Measurements from ENCODE around the gene LARGE1. TPM values are rescaled to one million over a fixed set of nuclear protein-coding genes. Genes with fewer than 3 reads are reported as not detected.
"Not testable (repeated sequence)": the region's sequence is repeated elsewhere in the genome, so short reads cannot be mapped to it uniquely, and the experiment has no call there.

Gene LARGE1
- total and polyA plus RNA-seq, 8 donors, result 4.1 to 29.3 (median 13.7) TPM

DNA sequence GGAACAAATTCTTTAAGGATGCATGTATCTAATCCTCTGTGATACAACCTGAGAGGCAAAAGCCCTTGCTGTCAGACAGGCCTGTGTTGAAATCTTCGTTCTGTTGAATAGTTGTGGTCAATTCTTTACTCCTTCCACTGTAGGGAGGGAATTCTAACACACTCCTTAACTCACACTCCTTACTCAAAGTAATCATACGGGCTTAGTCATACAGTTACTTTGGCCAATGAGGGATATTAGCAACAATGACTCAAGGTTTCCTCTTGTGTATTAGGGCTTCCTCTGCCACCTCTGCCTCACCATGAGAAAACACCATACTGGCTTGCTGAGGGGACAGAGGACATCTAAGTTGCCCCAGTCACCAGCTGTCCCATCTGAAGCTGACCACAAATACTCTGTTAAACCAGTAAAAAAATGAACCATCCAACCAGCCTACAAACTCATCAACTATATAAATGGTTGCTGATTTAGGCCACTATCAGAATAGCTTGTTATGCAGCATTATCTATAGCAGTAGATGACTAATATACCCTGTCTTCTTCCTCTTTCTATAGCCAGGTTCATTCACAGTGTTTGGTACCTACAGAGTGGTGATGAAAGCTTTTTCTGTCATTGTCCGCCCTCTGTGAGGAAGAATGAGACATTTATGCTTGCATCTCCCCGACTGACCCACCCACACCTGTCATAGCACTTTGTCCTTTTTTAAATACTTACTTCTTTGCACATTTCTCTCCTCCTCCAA lies 539.3 kb downstream of the LARGE1 start:
- Histone ChIP-seq H3K9me3 (no peaks in the 10 kb centered on the region), H3K36me3 (no peaks in the 10 kb centered on the region), H3K27me3 (no peaks in the 10 kb centered on the region), H3K4me1 (no peaks in the 10 kb centered on the region), H3K4me3 (no peak overlapping the region), H3K27ac (no peak overlapping the region)
- intact Hi-C loops (cut with DNase I), result no loop called here
- TF ChIP-seq, protein P1, sequence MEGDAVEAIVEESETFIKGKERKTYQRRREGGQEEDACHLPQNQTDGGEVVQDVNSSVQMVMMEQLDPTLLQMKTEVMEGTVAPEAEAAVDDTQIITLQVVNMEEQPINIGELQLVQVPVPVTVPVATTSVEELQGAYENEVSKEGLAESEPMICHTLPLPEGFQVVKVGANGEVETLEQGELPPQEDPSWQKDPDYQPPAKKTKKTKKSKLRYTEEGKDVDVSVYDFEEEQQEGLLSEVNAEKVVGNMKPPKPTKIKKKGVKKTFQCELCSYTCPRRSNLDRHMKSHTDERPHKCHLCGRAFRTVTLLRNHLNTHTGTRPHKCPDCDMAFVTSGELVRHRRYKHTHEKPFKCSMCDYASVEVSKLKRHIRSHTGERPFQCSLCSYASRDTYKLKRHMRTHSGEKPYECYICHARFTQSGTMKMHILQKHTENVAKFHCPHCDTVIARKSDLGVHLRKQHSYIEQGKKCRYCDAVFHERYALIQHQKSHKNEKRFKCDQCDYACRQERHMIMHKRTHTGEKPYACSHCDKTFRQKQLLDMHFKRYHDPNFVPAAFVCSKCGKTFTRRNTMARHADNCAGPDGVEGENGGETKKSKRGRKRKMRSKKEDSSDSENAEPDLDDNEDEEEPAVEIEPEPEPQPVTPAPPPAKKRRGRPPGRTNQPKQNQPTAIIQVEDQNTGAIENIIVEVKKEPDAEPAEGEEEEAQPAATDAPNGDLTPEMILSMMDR (IDR thresholded peaks at IDR 0.05), result no peak
- ATAC-seq, result peak in 1 of 4 donors; percentile 39
- 88 to 93% methylated on average over 4 of the region's 4 CpGs for WGBS, 2 donors
- DNase-seq, result no peak
- no peak for FAIRE-seq

DNA sequence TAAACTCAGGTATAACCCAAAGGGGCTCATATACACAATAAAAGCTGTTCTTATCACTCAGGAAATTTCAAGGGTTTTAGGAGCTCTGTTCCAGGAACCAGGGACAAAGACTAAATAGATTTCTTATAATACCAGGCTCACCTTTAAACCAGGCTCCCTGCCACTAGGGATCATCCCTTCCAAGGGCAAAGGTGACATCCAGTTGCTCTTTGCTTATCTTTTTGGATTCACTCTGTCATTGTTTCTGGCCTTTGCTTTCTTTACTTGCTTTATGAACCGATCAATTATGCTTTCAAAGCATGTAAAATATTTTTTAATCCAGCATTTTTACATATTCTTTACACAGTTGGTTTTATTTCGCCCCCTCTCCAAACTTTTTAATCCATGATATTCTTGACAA lies 540.4 kb downstream of the LARGE1 start:
- TF ChIP-seq, protein P1 (IDR thresholded peaks at IDR 0.05), result no peak
- no peaks in the 10 kb centered on the region for H3K4me1 ChIP-seq
- no peak for DNase-seq

DNA sequence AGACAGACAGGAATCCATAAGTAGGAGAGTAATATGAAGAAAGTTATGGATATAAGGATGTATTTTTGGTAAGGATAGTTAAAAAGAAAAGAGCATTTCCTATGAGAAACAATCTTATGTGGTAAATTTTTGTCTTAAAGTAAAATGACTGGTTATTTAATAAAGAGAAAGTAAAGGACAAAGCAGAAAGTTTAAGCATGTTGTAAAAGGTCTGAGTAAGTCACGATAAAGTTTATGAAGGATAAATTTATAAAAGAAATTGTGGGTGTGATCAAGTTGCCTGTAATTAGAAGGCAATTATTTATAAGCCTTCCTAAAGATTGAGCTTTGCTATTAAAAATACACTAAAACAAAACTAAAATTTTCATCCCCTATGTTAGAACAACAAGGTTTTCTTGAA lies 547.4 kb downstream of the LARGE1 start:
- Histone ChIP-seq H3K4me1 (no peaks in the 10 kb centered on the region), H3K9me3 (no peaks in the 10 kb centered on the region), H3K36me3 (no peaks in the 10 kb centered on the region), H3K4me3 (no peak overlapping the region), H3K27ac (no peak overlapping the region), H3K27me3 (no peaks in the 10 kb centered on the region)
- no peak for ATAC-seq
- DNase-seq, result no peak
- WGBS, 2 donors, result 95 to 99% methylated on average over 1 of the region's 1 CpG
- no peak for FAIRE-seq
- TF ChIP-seq, protein P1 (IDR thresholded peaks at IDR 0.05), result no peak
- intact Hi-C loops (cut with DNase I), result no loop called here

More for the DNA sequence above, 540.4 kb downstream of the LARGE1 start:
- H3K27me3 ChIP-seq, result no peaks in the 10 kb centered on the region
- H3K36me3 ChIP-seq, result no peaks in the 10 kb centered on the region
- H3K27ac ChIP-seq, result no peak overlapping the region
- H3K9me3 ChIP-seq, result no peaks in the 10 kb centered on the region
- 93 to 95% methylated on average over 2 of the region's 2 CpGs for WGBS, 2 donors
- FAIRE-seq (no peak), ATAC-seq (no peak)
- intact Hi-C loops (cut with DNase I), result no loop called here
- no peak overlapping the region for H3K4me3 ChIP-seq

DNA sequence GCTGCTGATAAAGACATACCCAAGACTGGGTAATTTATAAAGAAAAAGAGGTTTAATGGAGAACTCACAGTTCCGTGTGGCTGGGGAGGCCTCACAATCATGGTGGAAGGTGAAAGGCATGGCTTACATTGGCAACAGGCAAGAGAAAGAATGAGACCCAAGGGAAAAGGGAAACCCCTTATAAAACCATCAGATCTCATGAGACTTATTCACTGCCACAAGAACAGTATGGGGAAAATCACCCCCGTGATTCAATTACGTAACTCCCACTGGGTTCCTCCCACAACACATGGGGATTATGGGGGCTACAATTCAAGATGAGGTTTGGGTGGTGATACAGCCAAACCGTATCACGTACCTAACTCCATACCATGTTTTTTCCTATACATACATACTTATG lies 557.0 kb downstream of the LARGE1 start:
- DNase-seq; H3K36me3 ChIP-seq; H3K4me3 ChIP-seq; intact Hi-C loops (cut with DNase I); ATAC-seq; H3K27me3 ChIP-seq; H3K4me1 ChIP-seq; FAIRE-seq; H3K9me3 ChIP-seq; H3K27ac ChIP-seq: not testable (repeated sequence)
- WGBS, 2 donors, result 96% methylated on average over 5 of the region's 5 CpGs; no CpG with 5 or more reads in 1 of the 2 donors

DNA sequence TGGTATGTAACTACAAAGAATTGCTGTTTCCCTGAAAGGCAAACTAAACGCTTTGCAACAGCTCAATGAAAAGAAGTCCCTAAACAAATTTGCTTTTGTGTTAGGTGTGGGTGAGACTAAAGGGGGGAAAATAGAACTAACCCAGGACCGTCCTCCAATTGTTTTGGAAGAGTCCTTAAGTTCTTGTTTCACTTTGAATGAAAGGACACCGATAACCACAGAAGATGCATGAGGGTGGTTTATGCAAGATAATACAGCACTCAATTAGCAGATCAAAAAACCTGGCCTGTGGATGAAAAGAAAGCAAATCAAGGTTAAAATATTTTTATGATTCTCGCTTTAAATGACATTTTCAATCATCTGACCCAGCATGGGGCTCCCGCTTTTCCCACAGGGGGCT lies 557.6 kb downstream of the LARGE1 start:
- TF ChIP-seq, protein P1 (IDR thresholded peaks at IDR 0.05), result no peak
- Histone ChIP-seq H3K27me3 (no peaks in the 10 kb centered on the region), H3K27ac (no peak overlapping the region), H3K9me3 (no peaks in the 10 kb centered on the region), H3K4me3 (no peak overlapping the region), H3K4me1 (no peaks in the 10 kb centered on the region), H3K36me3 (no peaks in the 10 kb centered on the region)
- FAIRE-seq, result no peak
- no peak for DNase-seq
- intact Hi-C loops (cut with DNase I), result no loop called here
- ATAC-seq, result no peak
- 95% methylated on average over 5 of the region's 5 CpGs; no CpG with 5 or more reads in 1 of the 2 donors for WGBS, 2 donors
